ENCODE data around the gene ZSCAN30.

GRCh38 chr18:35246831-35247230, 43.2 kb downstream of the ZSCAN30 start:
- TF ChIP-seq CTCF (IDR thresholded peaks at IDR 0.05) = no peak
- TF ChIP-seq POLR2AphosphoS5 (IDR thresholded peaks at IDR 0.05) = no peak
- no peak for TF ChIP-seq POLR2A (IDR thresholded peaks at IDR 0.05)

Data from breast epithelium (tissue), 3 donors.